SK-N-SH (cell line): ENCODE measurements around the gene WWC2. TPM values are rescaled to one million over a fixed set of nuclear protein-coding genes. Genes with fewer than 3 reads are reported as not detected.

ENCODE experiments used
- CTCF ChIA-PET: fragments of 300-600, 350-600 bp; formaldehyde crosslinking; extraction: SDS; loops from one replicate; lab custom pipeline; 2021; lab: Yijun Ruan, JAX
- POLR2A ChIA-PET: fragments of 350-600 bp; sonication (Branson Sonifier 250); formaldehyde crosslinking; extraction: SDS; loops from one replicate; lab custom pipeline; 2020; ENCODE audit warnings: antibody characterized with exemption, inconsistent platforms; lab: Yijun Ruan, JAX
- DNase-seq: peaks from one replicate; pipeline ENCODE4 v3.0.0; 2012
- H2AFZ ChIP-seq: fragments of 200-600 bp; sonication (generic); 2 replicates; pipeline ENCODE4 v1.8.1; 2016; ENCODE audit warnings: antibody characterized with exemption, mild to moderate bottlenecking, low read depth
- H3F3A ChIP-seq: fragments of 200-600 bp; sonication (generic); replicated peaks from 2 replicates; pipeline ENCODE3; 2016; ENCODE audit warnings: antibody characterized with exemption, mild to moderate bottlenecking; ENCODE audit not compliant: insufficient read depth
- H3K27ac ChIP-seq, 2 experiments: fragments of 200-500 bp in 1 of 2; fragments of 200-600 bp in 1 of 2; sonication (Bioruptor generic) in 1 of 2; sonication (generic), shearing (Covaris generic) in 1 of 2; 2 replicates each; pipeline versions ENCODE4 v1.5.1 to v1.6.1; 2014 to 2016; ENCODE audit warnings: low read depth in 2 of 2, inconsistent platforms in 1 of 2, low read length in 1 of 2, mild to moderate bottlenecking in 1 of 2, mixed read lengths in 1 of 2
- H3K27me3 ChIP-seq: fragments of 200-600 bp; sonication (generic), shearing (Covaris generic); 2 replicates; pipeline ENCODE4 v1.6.1; 2016; ENCODE audit warnings: mixed run types; ENCODE audit not compliant: insufficient read depth
- H3K36me3 ChIP-seq, 2 experiments: fragments of 200-500 bp in 1 of 2; fragments of 200-600 bp in 1 of 2; sonication (Bioruptor generic) in 1 of 2; sonication (generic) in 1 of 2; replicated peaks in 1 of 2; 2 replicates each; pipeline versions ENCODE3 to v1.5.1; 2014 to 2016; ENCODE audit warnings: low read length in 1 of 2, mild to moderate bottlenecking in 1 of 2; ENCODE audit not compliant: insufficient read depth in 2 of 2, control insufficient read depth in 1 of 2
- H3K4me1 ChIP-seq, 2 experiments: fragments of 200-500 bp in 1 of 2; fragments of 200-600 bp in 1 of 2; sonication (Bioruptor generic) in 1 of 2; sonication (generic), shearing (Covaris generic) in 1 of 2; 2 replicates each; pipeline versions ENCODE4 v1.5.1 to v1.6.1; 2014 to 2016; ENCODE audit warnings: low read depth in 1 of 2, low read length in 1 of 2, mixed run types in 1 of 2; ENCODE audit not compliant: insufficient read depth in 2 of 2, control insufficient read depth in 1 of 2
- H3K4me2 ChIP-seq: fragments of 200-600 bp; sonication (generic), shearing (Covaris generic); 2 replicates; pipeline ENCODE4 v1.6.1; 2017; ENCODE audit warnings: mixed run types
- H3K4me3 ChIP-seq, 2 experiments: fragments of 200-500 bp in 1 of 2; fragments of 200-600 bp in 1 of 2; sonication (Bioruptor generic) in 1 of 2; sonication (generic), shearing (Covaris generic) in 1 of 2; 2 replicates each; pipeline versions ENCODE4 v1.5.1 to v1.8.1; 2014 to 2016; ENCODE audit warnings: low read depth in 2 of 2, inconsistent platforms in 1 of 2, low read length in 1 of 2, mild to moderate bottlenecking in 1 of 2, mixed read lengths in 1 of 2, moderate library complexity in 1 of 2
- H3K79me2 ChIP-seq: fragments of 200-600 bp; sonication (generic); 2 replicates; pipeline ENCODE4 v1.8.1; 2017; ENCODE audit warnings: mild to moderate bottlenecking; ENCODE audit not compliant: insufficient read depth
- H3K9ac ChIP-seq: fragments of 200-600 bp; sonication (generic); 2 replicates; pipeline ENCODE4 v1.6.1; 2017; ENCODE audit warnings: mixed run types
- H3K9me2 ChIP-seq: fragments of 200-600 bp; sonication (generic); 2 replicates; pipeline ENCODE4 v1.6.1; 2017; ENCODE audit warnings: mixed run types
- H3K9me3 ChIP-seq: fragments of 200-600 bp; sonication (generic); 2 replicates; pipeline ENCODE4 v1.6.1; 2017; ENCODE audit warnings: mixed run types, mild to moderate bottlenecking, moderate library complexity
- H4K20me1 ChIP-seq: fragments of 200-600 bp; sonication (generic); 2 replicates; pipeline ENCODE4 v1.6.1; 2017; ENCODE audit warnings: mild to moderate bottlenecking, mixed run types; ENCODE audit not compliant: insufficient read depth
- ELF1 ChIP-seq: IDR thresholded peaks from 2 replicates; pipeline ENCODE4 v1.4.0; 2012
- FOXM1 ChIP-seq: IDR thresholded peaks from 2 replicates; pipeline ENCODE4 v1.4.0; 2012; ENCODE audit warnings: low read depth, mild to moderate bottlenecking
- JUND ChIP-seq: IDR thresholded peaks from 2 replicates; pipeline ENCODE4 v1.4.0; 2012
- MEF2A ChIP-seq: IDR thresholded peaks from 2 replicates; pipeline ENCODE4 v1.4.0; 2012; ENCODE audit warnings: low read depth, borderline replicate concordance
- MXI1 ChIP-seq: IDR thresholded peaks from 2 replicates; pipeline ENCODE4 v1.6.1; 2012; ENCODE audit warnings: mild to moderate bottlenecking, low read depth, low read length, improper control_type of control experiment
- NRF1 ChIP-seq: IDR thresholded peaks from 2 replicates; pipeline ENCODE4 v1.6.1; 2012; ENCODE audit warnings: low read depth, mild to moderate bottlenecking, low read length
- POLR2AphosphoS5 ChIP-seq: IDR thresholded peaks from 2 replicates; pipeline ENCODE4 v1.6.1; 2012; ENCODE audit warnings: low read depth, low read length
- RCOR1 ChIP-seq: fragments of 150-350 bp; IDR thresholded peaks from 2 replicates; pipeline ENCODE4 v1.6.1; 2017; ENCODE audit warnings: antibody characterized with exemption, low read length
- RXRA ChIP-seq: IDR thresholded peaks from 2 replicates; pipeline ENCODE4 v1.4.0; 2012; ENCODE audit warnings: low read depth, mild to moderate bottlenecking, borderline replicate concordance
- SIN3A ChIP-seq: IDR thresholded peaks from 2 replicates; pipeline ENCODE4 v1.6.1; 2012; ENCODE audit warnings: low read depth, mild to moderate bottlenecking, low read length, moderate library complexity, borderline replicate concordance
- USF2 ChIP-seq: fragments of 150-350 bp; IDR thresholded peaks from 2 replicates; pipeline ENCODE4 v1.6.1; 2017; ENCODE audit warnings: antibody characterized with exemption, low read length, low read depth, borderline replicate concordance
- YY1 ChIP-seq: IDR thresholded peaks from 2 replicates; pipeline ENCODE4 v1.4.0; 2012; ENCODE audit warnings: low read depth, mild to moderate bottlenecking
- WGBS: methylation state at CpG from one replicate; pipeline ENCODE4 v1.1.6; 2017; ENCODE audit warnings: low lambda C conversion rate; 5-methylcytosine and 5-hydroxymethylcytosine counted together
- polyA plus RNA-seq, 3 experiments: library from polyadenylated mRNA; depleted of rRNA; stranded (reverse); fragments of >200 nt; gene quantifications; 2 replicates each; pipeline ENCODE4 v1.2.3, GENCODE V29; 2012
- TF ChIP-seq, protein P1 (sequence below): IDR thresholded peaks from 2 replicates; pipeline ENCODE4; 2012
- TF ChIP-seq, protein P2 (sequence below): fragments of 200-600 bp; sonication (generic); IDR thresholded peaks from 2 replicates; pipeline ENCODE4 v1.6.1; 2017; ENCODE audit warnings: antibody characterized with exemption, mild to moderate bottlenecking, moderate library complexity

The WWC2 gene
- polyA plus RNA-seq, 1 of the 3 experiments (the other 2 are of a cell fraction), result 18.4 TPM

DNA sequence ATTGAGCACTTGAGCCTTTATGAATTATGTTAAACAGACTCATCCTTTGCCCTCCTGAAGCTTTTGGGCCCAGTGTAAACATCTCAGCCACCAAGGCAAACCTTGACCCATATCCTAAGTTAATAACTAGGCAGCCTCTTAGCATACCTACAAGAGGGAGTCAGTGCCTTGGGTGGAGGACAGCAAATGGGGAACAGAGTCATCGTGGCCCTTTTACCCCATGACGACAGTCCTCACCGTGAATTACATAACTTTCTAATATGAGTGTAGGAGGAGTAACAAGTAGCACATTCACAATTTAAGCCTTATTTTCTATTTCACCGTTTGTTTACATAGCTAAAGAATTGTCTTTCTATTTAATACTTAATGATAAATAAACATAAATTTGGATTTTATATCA is 204.2 kb downstream of the WWC2 start:
- Histone ChIP-seq H3K27ac (no peak overlapping the region), H3F3A (no peaks in the 10 kb centered on the region), H2AFZ (no peak overlapping the region), H3K79me2 (no peaks in the 10 kb centered on the region), H3K9me2 (no peaks in the 10 kb centered on the region), H3K4me2 (no peak overlapping the region), H4K20me1 (no peaks in the 10 kb centered on the region), H3K36me3 (peaks cover 3 to 33% of the 10 kb centered on the region in 2 experiments), H3K4me3 (no peak overlapping the region), H3K9me3 (no peaks in the 10 kb centered on the region), H3K27me3 (no peaks in the 10 kb centered on the region), H3K4me1 (no peaks in the 10 kb centered on the region; a peak in 1 of 4 replicates), H3K9ac (no peak overlapping the region)
- DNase-seq, result no peak
- WGBS, result 97% methylated on average over 4 of the region's 4 CpGs
- ChIA-PET POLR2A (no interaction called here), CTCF (interaction anchor here (1.0 kb wide), 1 partner anchor 41 kb away, joined by 4 read pairs; no protein-coding TSS in a partner anchor)
- TF ChIP-seq FOXM1 (no peak), YY1 (no peak), JUND (no peak), POLR2AphosphoS5 (no peak)

DNA sequence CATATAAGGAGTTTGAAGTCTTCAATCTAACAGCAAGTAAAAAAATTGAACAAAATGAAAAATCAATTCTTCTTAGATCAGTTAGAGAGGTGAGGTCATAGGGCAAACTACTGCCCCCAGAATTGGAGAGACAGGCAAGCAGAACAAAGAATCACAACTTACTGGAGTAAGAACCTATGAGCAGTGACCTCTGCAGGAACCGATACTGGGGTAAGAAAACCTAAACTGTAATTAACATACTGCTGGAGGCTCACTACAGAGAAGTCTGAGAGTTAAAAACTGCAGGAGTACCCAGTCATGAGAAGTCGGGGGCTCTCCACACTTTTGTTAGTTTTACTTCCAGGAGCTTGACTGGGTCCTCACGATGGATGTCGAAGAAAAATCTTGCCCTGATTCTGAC is 205.0 kb downstream of the WWC2 start:
- 91% methylated on average over 4 of the region's 4 CpGs for WGBS
- H3K79me2 ChIP-seq, result no peaks in the 10 kb centered on the region
- no peaks in the 10 kb centered on the region for H3K27me3 ChIP-seq
- no peak overlapping the region for H2AFZ ChIP-seq
- POLR2A ChIA-PET, result no interaction called here
- no peaks in the 10 kb centered on the region for H4K20me1 ChIP-seq
- no peak overlapping the region for H3K4me3 ChIP-seq
- DNase-seq, result no peak
- H3F3A ChIP-seq, result no peaks in the 10 kb centered on the region
- CTCF ChIA-PET, result interaction anchor here (1.0 kb wide), 1 partner anchor 41 kb away, joined by 4 read pairs; no protein-coding TSS in a partner anchor
- H3K27ac ChIP-seq, result no peak overlapping the region
- H3K4me2 ChIP-seq, result no peak overlapping the region
- no peaks in the 10 kb centered on the region for H3K9me2 ChIP-seq
- H3K9ac ChIP-seq, result no peak overlapping the region
- H3K9me3 ChIP-seq, result no peaks in the 10 kb centered on the region
- TF ChIP-seq MXI1, result no peak
- no peak for TF ChIP-seq YY1
- no peak for TF ChIP-seq RCOR1
- no peak for TF ChIP-seq SIN3A
- TF ChIP-seq MEF2A, result no peak
- TF ChIP-seq NRF1, result no peak
- TF ChIP-seq, protein P1, sequence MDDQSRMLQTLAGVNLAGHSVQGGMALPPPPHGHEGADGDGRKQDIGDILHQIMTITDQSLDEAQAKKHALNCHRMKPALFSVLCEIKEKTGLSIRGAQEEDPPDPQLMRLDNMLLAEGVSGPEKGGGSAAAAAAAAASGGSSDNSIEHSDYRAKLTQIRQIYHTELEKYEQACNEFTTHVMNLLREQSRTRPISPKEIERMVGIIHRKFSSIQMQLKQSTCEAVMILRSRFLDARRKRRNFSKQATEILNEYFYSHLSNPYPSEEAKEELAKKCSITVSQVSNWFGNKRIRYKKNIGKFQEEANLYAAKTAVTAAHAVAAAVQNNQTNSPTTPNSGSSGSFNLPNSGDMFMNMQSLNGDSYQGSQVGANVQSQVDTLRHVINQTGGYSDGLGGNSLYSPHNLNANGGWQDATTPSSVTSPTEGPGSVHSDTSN, result no peak
- TF ChIP-seq FOXM1, result no peak
- TF ChIP-seq JUND, result no peak
- TF ChIP-seq USF2, result no peak
- no peak for TF ChIP-seq ELF1
- no peak for TF ChIP-seq RXRA
- no peak for TF ChIP-seq POLR2AphosphoS5
- TF ChIP-seq, protein P2, sequence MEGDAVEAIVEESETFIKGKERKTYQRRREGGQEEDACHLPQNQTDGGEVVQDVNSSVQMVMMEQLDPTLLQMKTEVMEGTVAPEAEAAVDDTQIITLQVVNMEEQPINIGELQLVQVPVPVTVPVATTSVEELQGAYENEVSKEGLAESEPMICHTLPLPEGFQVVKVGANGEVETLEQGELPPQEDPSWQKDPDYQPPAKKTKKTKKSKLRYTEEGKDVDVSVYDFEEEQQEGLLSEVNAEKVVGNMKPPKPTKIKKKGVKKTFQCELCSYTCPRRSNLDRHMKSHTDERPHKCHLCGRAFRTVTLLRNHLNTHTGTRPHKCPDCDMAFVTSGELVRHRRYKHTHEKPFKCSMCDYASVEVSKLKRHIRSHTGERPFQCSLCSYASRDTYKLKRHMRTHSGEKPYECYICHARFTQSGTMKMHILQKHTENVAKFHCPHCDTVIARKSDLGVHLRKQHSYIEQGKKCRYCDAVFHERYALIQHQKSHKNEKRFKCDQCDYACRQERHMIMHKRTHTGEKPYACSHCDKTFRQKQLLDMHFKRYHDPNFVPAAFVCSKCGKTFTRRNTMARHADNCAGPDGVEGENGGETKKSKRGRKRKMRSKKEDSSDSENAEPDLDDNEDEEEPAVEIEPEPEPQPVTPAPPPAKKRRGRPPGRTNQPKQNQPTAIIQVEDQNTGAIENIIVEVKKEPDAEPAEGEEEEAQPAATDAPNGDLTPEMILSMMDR, result no peak
- peaks cover 3 to 38% of the 10 kb centered on the region in 2 experiments for H3K36me3 ChIP-seq
- no peaks in the 10 kb centered on the region; a peak in 1 of 4 replicates for H3K4me1 ChIP-seq
